Measurements from ENCODE around the gene LRP5.

GRCh38 chr11:68498321-68498720 lies 185.9 kb downstream of the LRP5 start:
- TF ChIP-seq CTCF (IDR thresholded peaks at IDR 0.05) (no peak), POLR2A (IDR thresholded peaks at IDR 0.05) (no peak)

Data from testis (tissue), 2 donors.